Subcutaneous adipose tissue (tissue), 4 donors: ENCODE data around the gene ADAP2. TPM values are rescaled to one million over a fixed set of nuclear protein-coding genes. Genes with fewer than 3 reads are reported as not detected.

ENCODE experiments used
- total RNA-seq, 4 donors: library from RNA; depleted of rRNA; stranded (reverse); fragments of >200 nt; gene quantifications; one replicate each; pipeline ENCODE4 v1.1.0, GENCODE V29; 2016
- TF ChIP-seq, protein P1 (sequence below): fragments of 450-650 bp; IDR thresholded peaks from one replicate; pipeline ENCODE4 v1.5.1; 2016; ENCODE audit warnings: low read depth, mild to moderate bottlenecking, control low read depth, antibody characterized with exemption, moderate library complexity

The ADAP2 gene
- total RNA-seq, 4 donors from 2014 or later, result 26.6 to 86.9 (median 44.4) TPM

DNA sequence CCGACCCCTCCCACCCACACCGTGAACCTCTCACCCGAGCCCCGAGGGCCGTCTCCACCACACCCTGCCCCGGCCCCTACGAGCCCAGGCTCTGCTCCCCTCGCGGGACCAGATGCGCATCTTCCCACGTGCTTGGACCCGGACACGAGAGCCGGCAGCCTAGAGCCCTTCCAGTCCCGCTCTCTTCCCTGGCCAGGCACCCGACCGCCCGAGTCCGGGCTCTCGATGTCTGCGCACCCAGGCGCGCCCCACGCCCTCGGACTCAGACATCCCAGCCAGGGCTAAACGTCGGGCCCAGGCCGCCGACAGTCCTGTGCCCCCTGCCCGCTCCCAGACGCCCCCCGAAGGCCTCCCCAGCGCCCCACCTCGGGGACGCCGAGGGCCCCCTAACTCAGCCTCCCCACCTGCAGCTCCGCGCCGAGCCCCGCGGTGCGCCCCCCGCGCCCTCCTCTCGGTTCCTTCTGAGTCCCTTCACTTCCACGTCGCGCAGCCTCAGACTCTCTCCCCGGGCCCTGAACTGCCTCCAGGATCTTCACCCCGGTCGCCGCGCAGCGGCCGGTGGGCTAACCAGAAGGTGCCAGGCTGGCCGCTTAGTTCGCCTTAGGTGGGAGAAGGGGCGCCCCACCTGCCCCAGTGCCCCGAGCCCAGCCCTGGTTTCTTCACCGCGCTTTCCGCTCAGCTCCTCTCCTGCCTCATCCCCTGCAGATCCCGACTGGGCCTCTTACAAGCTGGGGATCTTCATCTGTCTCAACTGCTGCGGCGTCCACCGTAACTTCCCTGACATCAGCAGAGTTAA lies 688 bp downstream of the ADAP2 start:
- TF ChIP-seq, protein P1, sequence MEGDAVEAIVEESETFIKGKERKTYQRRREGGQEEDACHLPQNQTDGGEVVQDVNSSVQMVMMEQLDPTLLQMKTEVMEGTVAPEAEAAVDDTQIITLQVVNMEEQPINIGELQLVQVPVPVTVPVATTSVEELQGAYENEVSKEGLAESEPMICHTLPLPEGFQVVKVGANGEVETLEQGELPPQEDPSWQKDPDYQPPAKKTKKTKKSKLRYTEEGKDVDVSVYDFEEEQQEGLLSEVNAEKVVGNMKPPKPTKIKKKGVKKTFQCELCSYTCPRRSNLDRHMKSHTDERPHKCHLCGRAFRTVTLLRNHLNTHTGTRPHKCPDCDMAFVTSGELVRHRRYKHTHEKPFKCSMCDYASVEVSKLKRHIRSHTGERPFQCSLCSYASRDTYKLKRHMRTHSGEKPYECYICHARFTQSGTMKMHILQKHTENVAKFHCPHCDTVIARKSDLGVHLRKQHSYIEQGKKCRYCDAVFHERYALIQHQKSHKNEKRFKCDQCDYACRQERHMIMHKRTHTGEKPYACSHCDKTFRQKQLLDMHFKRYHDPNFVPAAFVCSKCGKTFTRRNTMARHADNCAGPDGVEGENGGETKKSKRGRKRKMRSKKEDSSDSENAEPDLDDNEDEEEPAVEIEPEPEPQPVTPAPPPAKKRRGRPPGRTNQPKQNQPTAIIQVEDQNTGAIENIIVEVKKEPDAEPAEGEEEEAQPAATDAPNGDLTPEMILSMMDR, result no peak

DNA sequence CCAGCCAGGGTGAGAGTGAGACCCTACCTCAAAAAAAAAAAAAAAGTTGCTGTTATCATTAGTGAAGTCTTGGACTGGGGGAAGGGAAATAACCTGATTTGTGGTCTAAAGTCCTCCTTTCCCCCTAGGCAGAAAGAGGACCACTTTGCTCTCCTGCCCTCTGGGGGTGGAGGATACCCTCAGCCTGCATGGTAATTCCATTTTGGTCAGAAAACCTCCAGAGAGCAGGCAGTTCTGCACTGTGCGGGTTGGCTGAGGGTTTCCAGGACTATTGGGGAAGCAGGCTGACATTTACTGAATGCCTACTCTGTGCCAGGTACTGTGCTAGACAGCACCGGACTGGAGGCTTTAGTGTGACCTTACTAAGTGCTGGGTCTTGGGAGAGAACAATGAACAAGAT lies 2.6 kb downstream of the ADAP2 start:
- TF ChIP-seq, protein P1, result no peak

DNA sequence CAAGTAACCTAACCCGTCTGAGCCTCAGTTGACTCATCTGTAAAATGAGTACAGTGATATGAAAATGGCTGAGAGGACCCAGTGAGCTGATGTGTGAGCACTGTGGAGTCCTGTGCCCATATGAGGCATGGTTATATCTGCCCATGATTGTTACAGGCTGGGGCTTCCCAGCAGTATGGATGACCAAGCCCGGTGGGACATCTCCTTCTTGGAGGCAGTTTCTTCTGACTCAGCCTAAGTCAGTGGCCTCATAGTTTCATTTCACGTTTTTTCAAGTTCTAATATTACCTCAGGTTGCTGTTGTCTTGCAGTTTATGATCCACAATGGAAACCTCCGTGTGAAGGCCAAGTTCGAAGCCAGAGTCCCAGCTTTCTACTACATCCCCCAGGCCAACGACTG lies 4.8 kb downstream of the ADAP2 start:
- TF ChIP-seq, protein P1, result no peak

DNA sequence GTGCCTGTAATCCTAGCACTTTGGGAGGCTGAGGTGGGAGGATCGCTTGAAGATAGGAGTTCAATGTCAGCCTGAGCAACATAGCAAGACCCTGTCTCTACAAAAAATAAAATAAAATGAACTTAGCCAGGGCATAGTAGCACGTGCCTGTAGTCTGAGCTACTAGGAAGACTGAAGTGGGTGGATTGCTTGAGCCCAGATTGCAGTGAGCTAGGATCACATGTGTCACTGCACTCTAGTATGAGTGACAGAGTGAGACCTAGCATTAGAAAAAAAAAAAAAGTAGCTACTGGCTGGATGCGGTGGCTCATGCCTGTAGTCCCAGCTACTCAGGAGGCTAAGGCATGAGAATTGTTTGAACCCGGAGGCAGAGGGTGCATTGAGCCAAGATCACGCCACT lies 6.0 kb downstream of the ADAP2 start:
- TF ChIP-seq, protein P1, result no peak

DNA sequence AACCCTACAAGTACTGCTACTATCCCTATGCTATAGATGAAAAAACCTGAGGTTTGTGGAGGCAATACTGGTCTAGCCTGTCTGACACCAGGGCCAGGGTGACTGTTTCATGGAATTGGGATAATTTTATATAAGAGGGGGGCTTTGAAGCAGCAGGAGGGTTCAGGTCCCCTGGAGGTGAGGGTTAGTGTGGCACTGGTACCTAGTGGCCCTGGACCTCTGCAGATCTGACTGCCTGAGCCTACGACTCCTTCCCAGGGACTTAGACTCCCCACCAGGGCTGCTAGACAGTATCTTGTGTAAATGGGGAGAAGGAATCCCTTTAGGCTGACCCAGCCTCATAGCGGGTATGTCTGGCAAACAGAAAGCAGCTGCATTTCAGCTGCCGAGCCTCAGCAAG lies 6.8 kb downstream of the ADAP2 start:
- TF ChIP-seq, protein P1, result no peak

DNA sequence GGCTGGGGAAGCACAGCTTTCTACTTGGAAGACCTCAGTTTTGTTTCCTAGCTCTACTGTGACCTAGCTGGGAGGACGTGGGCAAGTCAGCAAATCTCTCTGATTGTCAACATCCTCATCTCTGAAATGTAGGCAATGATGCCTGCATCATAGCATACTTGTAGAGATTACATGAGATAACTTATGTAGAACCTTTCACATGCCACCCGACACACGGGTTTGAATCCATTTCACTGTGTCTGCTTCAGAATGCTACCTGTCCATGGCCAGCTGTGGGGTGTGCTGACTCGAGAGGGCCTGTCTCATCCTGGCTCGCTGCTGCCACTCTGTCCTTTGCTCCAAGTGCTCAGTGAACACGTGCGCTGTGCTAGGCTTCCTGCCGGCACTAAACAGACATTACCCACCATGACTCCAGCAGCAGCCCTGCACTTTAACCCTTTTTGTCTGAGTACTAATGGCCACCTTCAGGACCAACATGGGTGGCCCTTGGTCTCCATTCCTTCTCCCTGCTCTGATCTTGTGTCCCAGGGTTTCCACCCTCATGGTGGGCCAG lies 7.4 kb downstream of the ADAP2 start:
- TF ChIP-seq, protein P1, result no peak

DNA sequence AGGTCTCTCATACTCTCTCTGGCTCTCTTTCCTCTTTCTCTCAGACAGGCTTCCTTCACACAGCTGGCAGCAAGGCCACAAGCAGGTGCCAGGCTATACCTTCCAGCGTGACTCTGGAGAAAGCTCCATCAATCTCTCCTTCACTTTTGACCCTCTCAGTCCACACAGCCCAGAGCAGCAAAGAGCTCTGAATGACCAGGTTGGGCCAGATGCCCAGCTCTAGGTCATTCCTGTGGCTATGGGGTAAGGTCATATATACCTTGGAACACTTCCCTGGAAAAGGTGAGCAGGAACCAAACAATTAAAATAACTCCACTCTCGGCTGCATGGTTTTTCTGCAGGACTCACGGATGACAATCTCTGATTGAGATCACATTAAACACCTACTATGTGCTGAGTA lies 8.8 kb downstream of the ADAP2 start:
- TF ChIP-seq, protein P1, result no peak
